Tibial nerve (tissue), 4 donors: ENCODE results near the gene PRKG1. TPM values are rescaled to one million over a fixed set of nuclear protein-coding genes. Genes with fewer than 3 reads are reported as not detected.

Experiments
- DNase-seq, 2 donors: peaks; one replicate each; pipeline ENCODE4 v3.0.0-alpha.2; 2019; ENCODE audit warnings: low spot score in 2 of 2
- H3K27ac ChIP-seq, 4 donors: fragments of 200-600 bp; sonication (generic) in 3 of 4; one replicate each; pipeline ENCODE4 v1.5.1; 2017 to 2019; ENCODE audit warnings: mild to moderate bottlenecking in 1 of 4
- H3K27me3 ChIP-seq, 2 donors: fragments of 200-600 bp; sonication (generic) in 1 of 2; one replicate each; pipeline versions ENCODE4 v1.5.1 to v1.6.0; 2017 to 2019
- H3K36me3 ChIP-seq, 3 donors: fragments of 200-600 bp; sonication (generic); one replicate each; pipeline ENCODE4 v1.5.1; 2018 to 2019
- H3K4me1 ChIP-seq, 4 donors: fragments of 200-600 bp; sonication (generic) in 3 of 4; one replicate each; pipeline ENCODE4 v1.5.1; 2017 to 2019
- H3K4me3 ChIP-seq, 4 donors: fragments of 200-600 bp; sonication (generic) in 3 of 4; one replicate each; pipeline ENCODE4 v1.5.1; 2017 to 2019; ENCODE audit warnings: mild to moderate bottlenecking in 1 of 4, moderate library complexity in 1 of 4
- H3K9me3 ChIP-seq, 4 donors: fragments of 200-600 bp; sonication (generic) in 3 of 4; one replicate each; pipeline ENCODE4 v1.5.1; 2017 to 2019
- EP300 ChIP-seq, 2 donors: sonication (generic); formaldehyde crosslinking; IDR thresholded peaks; one replicate each; pipeline ENCODE4 v1.6.1; 2017; ENCODE audit warnings: antibody characterized with exemption in 2 of 2, mild to moderate bottlenecking in 1 of 2
- POLR2A ChIP-seq, 2 donors: fragments of 450-650 bp; IDR thresholded peaks; one replicate each; pipeline ENCODE4 v1.6.1; 2017; ENCODE audit warnings: antibody characterized with exemption in 2 of 2, mild to moderate bottlenecking in 2 of 2, moderate library complexity in 2 of 2
- WGBS, 2 donors: methylation state at CpG; one replicate each; pipeline ENCODE4 v1.1.5; 2018; 5-methylcytosine and 5-hydroxymethylcytosine counted together
- total RNA-seq, 4 donors: library from RNA; depleted of rRNA; stranded (reverse); fragments of >200 nt; gene quantifications; one replicate each; pipeline ENCODE4 v1.1.0, GENCODE V29; 2016
- TF ChIP-seq, protein P1 (sequence below), 5 experiments: fragments of 200-600 bp in 3 of 5; fragments of 450-650 bp in 2 of 5; sonication (generic) in 3 of 5; IDR thresholded peaks; one replicate each; pipeline ENCODE4 v1.5.1; 2016 to 2019; ENCODE audit warnings: antibody characterized with exemption in 5 of 5, mild to moderate bottlenecking in 3 of 5, moderate library complexity in 2 of 5

PRKG1 gene
- total RNA-seq, 4 donors from 2014 or later, result 8.7 to 35.0 (median 14.8) TPM

DNA sequence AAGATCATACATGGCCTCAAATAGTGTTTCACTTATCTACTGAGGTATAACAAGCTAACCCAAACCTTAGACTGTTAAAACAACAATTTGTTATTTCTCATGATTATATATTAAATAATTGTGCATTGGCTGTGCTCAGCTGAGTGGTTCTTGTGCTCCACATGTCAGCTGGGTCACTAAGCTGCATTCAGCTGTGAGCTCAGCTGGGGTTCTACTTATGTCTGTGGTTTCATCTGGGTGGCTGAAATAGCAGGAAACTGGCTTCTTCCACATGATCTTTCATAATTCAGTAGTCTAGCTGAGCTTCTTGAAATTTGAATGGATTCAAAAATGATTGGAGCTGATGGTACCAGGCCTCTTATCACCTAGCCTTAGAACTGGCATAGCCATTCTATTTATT is 806.9 kb downstream of the PRKG1 start:
- no peak for DNase-seq
- Histone ChIP-seq H3K27me3 (no peaks in the 10 kb centered on the region), H3K9me3 (no peaks in the 10 kb centered on the region), H3K27ac (no peak overlapping the region), H3K4me3 (no peak overlapping the region), H3K36me3 (no peaks in the 10 kb centered on the region), H3K4me1 (peaks cover 0 to 21% (median 2%) of the 10 kb centered on the region in 4 donors)
- TF ChIP-seq POLR2A (IDR thresholded peaks at IDR 0.05), result no peak
- TF ChIP-seq EP300 (IDR thresholded peaks at IDR 0.05), result no peak
- TF ChIP-seq, protein P1, sequence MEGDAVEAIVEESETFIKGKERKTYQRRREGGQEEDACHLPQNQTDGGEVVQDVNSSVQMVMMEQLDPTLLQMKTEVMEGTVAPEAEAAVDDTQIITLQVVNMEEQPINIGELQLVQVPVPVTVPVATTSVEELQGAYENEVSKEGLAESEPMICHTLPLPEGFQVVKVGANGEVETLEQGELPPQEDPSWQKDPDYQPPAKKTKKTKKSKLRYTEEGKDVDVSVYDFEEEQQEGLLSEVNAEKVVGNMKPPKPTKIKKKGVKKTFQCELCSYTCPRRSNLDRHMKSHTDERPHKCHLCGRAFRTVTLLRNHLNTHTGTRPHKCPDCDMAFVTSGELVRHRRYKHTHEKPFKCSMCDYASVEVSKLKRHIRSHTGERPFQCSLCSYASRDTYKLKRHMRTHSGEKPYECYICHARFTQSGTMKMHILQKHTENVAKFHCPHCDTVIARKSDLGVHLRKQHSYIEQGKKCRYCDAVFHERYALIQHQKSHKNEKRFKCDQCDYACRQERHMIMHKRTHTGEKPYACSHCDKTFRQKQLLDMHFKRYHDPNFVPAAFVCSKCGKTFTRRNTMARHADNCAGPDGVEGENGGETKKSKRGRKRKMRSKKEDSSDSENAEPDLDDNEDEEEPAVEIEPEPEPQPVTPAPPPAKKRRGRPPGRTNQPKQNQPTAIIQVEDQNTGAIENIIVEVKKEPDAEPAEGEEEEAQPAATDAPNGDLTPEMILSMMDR (IDR thresholded peaks at IDR 0.05), result no peak

DNA sequence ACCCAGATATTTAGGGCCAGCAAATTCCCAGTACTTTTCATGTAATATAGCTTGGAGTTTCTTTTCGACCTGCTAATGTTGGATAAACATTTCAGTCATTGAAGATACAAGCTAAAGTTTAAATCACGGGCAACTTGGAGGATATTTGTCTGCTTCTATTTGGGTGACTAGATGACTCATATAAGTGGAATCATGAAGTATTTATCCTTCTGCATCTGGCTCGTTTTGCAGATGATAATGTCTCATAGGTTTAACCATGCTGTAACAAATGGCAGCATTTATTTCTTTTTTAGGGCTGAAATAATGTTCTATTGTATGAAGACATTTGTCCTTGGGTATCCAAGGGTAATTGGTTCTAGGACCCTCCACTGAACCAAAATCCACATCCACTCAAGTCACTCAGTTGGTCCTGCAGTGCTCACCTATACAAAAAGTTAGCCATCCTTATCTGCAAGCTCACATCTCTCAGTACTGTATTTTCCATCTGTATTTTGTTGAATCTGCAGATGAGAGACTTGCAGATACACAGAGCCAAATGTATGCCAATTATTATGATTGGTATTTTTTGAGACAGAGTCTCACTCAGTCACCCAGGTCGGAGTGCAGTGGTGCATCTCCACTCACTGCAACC is 812.3 kb downstream of the PRKG1 start:
- H3K4me3 ChIP-seq, result no peak overlapping the region
- H3K27ac ChIP-seq, result no peak overlapping the region
- H3K4me1 ChIP-seq, result no peaks in the 10 kb centered on the region
- no peaks in the 10 kb centered on the region for H3K36me3 ChIP-seq
- no peak for DNase-seq
- WGBS, 2 donors, result 46 to 50% methylated on average over 4 of the region's 4 CpGs
- H3K27me3 ChIP-seq, result no peaks in the 10 kb centered on the region
- TF ChIP-seq POLR2A (IDR thresholded peaks at IDR 0.05) (no peak), EP300 (IDR thresholded peaks at IDR 0.05) (no peak)
- TF ChIP-seq, protein P1 (IDR thresholded peaks at IDR 0.05), result no peak
- H3K9me3 ChIP-seq, result no peaks in the 10 kb centered on the region

DNA sequence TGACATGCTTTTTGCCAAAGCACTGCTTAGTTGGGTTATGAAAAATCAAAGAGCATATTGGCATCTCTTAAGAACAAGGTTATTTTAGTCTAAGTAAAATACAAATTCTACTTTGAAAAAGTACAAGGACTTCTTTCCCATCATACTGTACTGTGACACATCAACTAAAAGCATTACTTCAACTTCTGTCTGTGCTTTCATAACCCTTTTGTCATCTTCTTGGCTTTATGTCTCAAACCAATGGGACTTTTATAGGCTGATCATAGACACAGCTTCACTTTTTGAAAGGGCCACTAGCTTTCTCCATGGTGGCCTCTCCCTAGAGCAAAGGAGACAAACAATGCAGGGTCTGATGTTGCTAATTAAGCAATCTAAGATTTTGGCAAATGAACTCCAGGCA is 814.0 kb downstream of the PRKG1 start:
- Histone ChIP-seq H3K27ac (no peak overlapping the region), H3K9me3 (no peaks in the 10 kb centered on the region), H3K27me3 (no peaks in the 10 kb centered on the region), H3K4me3 (no peak overlapping the region), H3K4me1 (no peaks in the 10 kb centered on the region), H3K36me3 (no peaks in the 10 kb centered on the region)
- no peak for DNase-seq
- TF ChIP-seq, protein P1 (IDR thresholded peaks at IDR 0.05), result no peak
- TF ChIP-seq POLR2A (IDR thresholded peaks at IDR 0.05), result no peak
- no peak for TF ChIP-seq EP300 (IDR thresholded peaks at IDR 0.05)

DNA sequence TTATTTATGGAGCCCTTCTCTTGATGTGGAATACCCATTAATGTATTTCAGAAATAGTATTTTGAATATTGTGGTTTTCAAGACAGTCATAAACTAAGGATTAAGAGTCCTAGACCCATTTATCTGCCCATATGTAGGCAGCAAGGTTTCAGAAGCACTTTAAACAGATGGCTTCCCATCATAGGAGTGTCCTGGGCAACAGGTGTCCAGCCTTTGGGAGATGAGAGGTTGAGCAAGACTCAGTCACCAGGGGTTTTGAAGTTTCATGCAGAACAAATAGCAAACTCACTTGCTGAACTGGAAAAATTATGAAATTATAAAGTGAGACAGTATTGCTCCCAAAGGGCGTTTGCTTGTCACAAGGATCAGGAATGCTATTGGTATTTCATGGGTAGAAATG is 818.0 kb downstream of the PRKG1 start:
- TF ChIP-seq POLR2A (IDR thresholded peaks at IDR 0.05), result no peak
- TF ChIP-seq, protein P1 (IDR thresholded peaks at IDR 0.05), result no peak
- no peak for TF ChIP-seq EP300 (IDR thresholded peaks at IDR 0.05)
- H3K4me1 ChIP-seq, result peaks cover 0 to 23% (median 5%) of the 10 kb centered on the region in 4 donors
- 77 to 91% methylated on average over 1 of the region's 1 CpG for WGBS, 2 donors
- no peak overlapping the region for H3K4me3 ChIP-seq
- DNase-seq, result no peak
- H3K9me3 ChIP-seq, result no peaks in the 10 kb centered on the region
- H3K27ac ChIP-seq, result no peak overlapping the region
- no peaks in the 10 kb centered on the region for H3K27me3 ChIP-seq
- no peaks in the 10 kb centered on the region for H3K36me3 ChIP-seq

DNA sequence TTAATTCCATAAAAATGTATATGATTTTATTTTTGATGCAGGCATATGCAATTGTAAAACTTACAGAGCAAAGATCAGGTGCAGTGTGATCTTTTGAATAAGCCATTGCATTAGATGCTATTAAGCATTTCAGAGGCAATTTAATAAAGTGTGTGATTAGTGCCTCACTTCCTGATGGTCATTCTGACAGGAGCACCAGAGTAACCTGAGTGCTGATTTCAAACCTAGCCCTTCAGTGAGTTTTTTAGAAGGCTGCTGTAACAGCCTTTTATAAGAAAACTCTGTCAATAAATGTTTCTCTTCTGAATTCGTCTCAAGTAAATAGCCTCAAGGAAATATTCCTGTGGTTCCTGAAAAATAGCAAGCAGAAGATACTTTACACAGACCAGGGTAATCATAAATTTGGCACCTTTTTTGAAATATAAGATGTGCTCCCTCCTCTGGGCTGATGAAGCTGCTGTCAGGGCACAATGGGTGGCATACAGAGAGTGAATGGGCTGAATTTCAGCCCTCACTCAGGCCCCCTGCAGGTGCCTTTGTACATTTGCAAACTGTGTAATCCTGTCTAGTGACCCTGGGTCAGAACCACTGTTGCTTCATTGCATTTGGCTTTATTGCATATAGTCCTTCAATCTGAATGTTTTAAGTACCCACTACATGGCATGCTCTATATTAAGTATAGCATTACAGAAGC is 818.8 kb downstream of the PRKG1 start:
- Histone ChIP-seq H3K27me3 (no peaks in the 10 kb centered on the region), H3K4me1 (peaks cover 0 to 27% (median 5%) of the 10 kb centered on the region in 4 donors), H3K9me3 (no peaks in the 10 kb centered on the region), H3K27ac (no peak overlapping the region), H3K36me3 (no peaks in the 10 kb centered on the region), H3K4me3 (no peak overlapping the region)
- no peak for DNase-seq
- 30 to 42% methylated on average over 1 of the region's 1 CpG for WGBS, 2 donors
- no peak for TF ChIP-seq EP300 (IDR thresholded peaks at IDR 0.05)
- TF ChIP-seq, protein P1 (IDR thresholded peaks at IDR 0.05), result no peak
- no peak for TF ChIP-seq POLR2A (IDR thresholded peaks at IDR 0.05)
